ENCODE results near the gene NT5C2. TPM values are rescaled to one million over a fixed set of nuclear protein-coding genes. Genes with fewer than 3 reads are reported as not detected.
"Not testable (repeated sequence)": the region's sequence is repeated elsewhere in the genome, so short reads cannot be mapped to it uniquely, and the experiment has no call there.

Gene NT5C2
- total RNA-seq, 1 donor from 2014 or later = 21.3 TPM

DNA sequence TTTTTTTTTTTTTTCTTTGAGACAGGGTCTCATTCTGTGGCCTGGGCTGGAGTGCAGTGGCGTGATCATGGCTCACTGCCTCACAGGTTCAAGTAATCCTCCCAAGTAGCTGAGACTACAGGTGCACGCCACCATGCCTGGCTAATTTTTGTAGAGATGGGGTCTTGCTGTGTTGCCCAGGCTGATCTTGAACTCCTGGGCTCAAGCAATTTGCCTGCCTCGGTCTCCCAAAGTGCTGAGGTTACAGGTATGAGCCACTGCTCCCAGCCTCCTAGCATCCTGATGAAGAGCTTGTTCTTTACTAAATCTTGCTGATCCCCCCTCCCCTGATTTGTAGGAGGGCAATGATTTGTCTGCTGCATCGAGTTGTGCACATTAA lies 126.0 kb downstream of the NT5C2 start:
- ATAC-seq; DNase-seq (ENCODE audit: low spot score): not testable (repeated sequence)

GRCh38 chr10:103066141-103067098 lies 126.7 kb downstream of the NT5C2 start:
- ATAC-seq (no peak), DNase-seq (ENCODE audit: low spot score) (no peak)

DNA sequence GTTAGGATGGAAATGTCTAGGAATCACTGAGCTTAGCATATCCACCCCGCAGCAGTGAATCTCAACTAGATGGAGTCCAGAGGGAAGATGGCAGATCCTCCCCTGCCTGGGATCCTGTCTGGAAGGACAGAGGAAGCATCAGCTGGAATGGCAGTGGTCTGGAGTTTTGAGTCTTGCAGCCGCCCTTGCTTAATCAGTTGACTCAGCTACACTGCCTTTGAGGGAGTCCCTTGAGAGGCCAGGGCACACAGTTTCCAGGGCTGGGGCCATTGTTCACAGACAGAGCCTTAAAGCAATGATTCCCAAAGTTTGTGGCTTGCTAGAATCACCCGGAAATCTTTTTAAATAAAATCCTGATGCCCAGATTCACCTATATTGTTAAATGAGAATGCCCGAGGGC lies 128.1 kb downstream of the NT5C2 start:
- DNase-seq (ENCODE audit: low spot score) (no peak), ATAC-seq (no peak)

GRCh38 chr10:103062854-103063590 lies 130.1 kb downstream of the NT5C2 start:
- peak; percentile 57 for ATAC-seq

GRCh38 chr10:103060575-103060974 lies 132.5 kb downstream of the NT5C2 start:
- DNase-seq (ENCODE audit: low spot score) (no peak), ATAC-seq (no peak)

More at GRCh38 chr10:103062854-103063590, 130.1 kb downstream of the NT5C2 start:
- DNase-seq (ENCODE audit: low spot score) = no peak

GRCh38 chr10:103058034-103058433 lies 135.0 kb downstream of the NT5C2 start:
- no peak for ATAC-seq
- DNase-seq (ENCODE audit: low spot score) = no peak

GRCh38 chr10:103055105-103055504 lies 138.0 kb downstream of the NT5C2 start:
- DNase-seq (ENCODE audit: low spot score) = no peak
- ATAC-seq = no peak

GRCh38 chr10:103054621-103055020 lies 138.5 kb downstream of the NT5C2 start:
- DNase-seq (ENCODE audit: low spot score) (no peak), ATAC-seq (no peak)

- peak; percentile 83 for DNase-seq (ENCODE audit: low spot score)
- ATAC-seq = peak; percentile 99
Measured at GRCh38 chr10:103053659-103054581, 139.2 kb downstream of the NT5C2 start.

DNA sequence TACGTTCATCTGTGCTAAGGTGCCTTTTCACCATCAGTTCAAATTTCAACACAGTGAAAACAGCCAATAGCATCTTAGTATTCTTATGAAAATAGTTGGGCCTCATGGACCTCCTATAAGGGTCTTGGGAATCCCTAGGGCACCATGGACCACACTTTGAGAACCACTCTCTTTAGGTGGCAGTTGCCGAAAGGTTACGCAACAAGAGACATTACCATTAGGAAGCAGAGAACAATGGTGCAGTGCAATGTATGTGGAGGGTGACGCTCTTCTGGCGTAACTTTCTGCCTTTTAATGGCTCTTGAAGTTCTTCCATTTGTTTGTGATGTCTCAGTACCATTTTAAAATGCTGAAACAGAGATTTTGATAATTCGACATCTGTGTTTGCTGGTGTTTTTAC lies 143.8 kb downstream of the NT5C2 start:
- no peak for ATAC-seq
- DNase-seq (ENCODE audit: low spot score) = no peak

- no peak for ATAC-seq
- no peak for DNase-seq (ENCODE audit: low spot score)
Measured at GRCh38 chr10:103047381-103047780, 145.7 kb downstream of the NT5C2 start.

GRCh38 chr10:103045961-103046360 lies 147.1 kb downstream of the NT5C2 start:
- DNase-seq (ENCODE audit: low spot score) (no peak), ATAC-seq (no peak)

GRCh38 chr10:103044942-103045489 lies 148.1 kb downstream of the NT5C2 start:
- DNase-seq (ENCODE audit: low spot score) = no peak
- ATAC-seq = no peak

DNA sequence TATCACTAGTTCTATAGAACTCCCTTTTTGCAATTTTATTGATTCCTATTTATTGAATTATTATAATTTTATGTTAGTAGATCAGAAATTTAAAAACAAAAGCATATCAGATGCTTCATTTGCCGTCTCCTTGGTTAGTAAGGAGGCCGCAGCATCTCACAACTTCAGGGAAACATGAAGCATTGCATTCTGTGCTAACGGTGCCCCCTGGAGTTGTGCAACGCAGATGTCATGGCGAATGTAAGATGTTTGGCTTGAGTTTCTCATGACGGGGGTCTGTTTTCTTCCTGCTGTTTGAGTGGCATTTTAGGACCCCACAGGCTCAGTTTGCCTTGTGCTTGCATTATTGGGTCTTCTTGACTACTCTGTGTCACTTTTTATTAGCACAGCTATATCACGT lies 150.2 kb downstream of the NT5C2 start:
- ATAC-seq (no peak), DNase-seq (ENCODE audit: low spot score) (no peak)

DNA sequence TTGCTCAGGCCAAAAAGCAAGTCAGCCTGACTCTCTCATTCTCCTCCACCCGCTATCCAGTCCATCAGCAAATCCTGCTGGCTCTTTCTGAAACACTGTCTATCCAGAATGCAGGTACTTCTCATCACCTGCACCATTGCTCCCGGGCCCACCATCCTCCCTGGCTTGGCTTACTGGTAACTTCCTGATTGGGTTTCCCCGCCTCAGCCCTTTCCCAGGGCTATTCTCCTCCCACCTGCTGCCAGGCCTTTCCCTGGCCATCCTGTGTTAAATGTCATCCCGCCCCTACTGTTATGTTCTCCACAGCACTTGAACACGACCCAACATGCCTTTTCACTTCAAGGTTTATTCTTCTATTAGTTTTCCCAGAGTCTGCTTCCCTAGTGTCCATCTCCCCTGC lies 150.9 kb downstream of the NT5C2 start:
- ATAC-seq = no peak

GRCh38 chr10:103041391-103041790 lies 151.7 kb downstream of the NT5C2 start:
- ATAC-seq = no peak

More for the DNA sequence above, 150.9 kb downstream of the NT5C2 start:
- no peak for DNase-seq (ENCODE audit: low spot score)

GRCh38 chr10:103040418-103040817 lies 152.7 kb downstream of the NT5C2 start:
- ATAC-seq (no peak), DNase-seq (ENCODE audit: low spot score) (no peak)

More at GRCh38 chr10:103041391-103041790, 151.7 kb downstream of the NT5C2 start:
- DNase-seq (ENCODE audit: low spot score) = no peak

- ATAC-seq (no peak), DNase-seq (ENCODE audit: low spot score) (no peak)
Measured at GRCh38 chr10:103038570-103038969, 154.5 kb downstream of the NT5C2 start.

All from left lobe of liver (tissue), 2 donors.